Jurkat, Clone E6-1 (cell line): ENCODE results near the gene NLRP6.
"Not testable (repeated sequence)": the region's sequence is repeated elsewhere in the genome, so short reads cannot be mapped to it uniquely, and the experiment has no call there.

Source experiments
- DNase-seq: peaks from one replicate; pipeline ENCODE4 v3.0.0-alpha.2; 2011; ENCODE audit warnings: low read depth, low spot score
- H3K4me3 ChIP-seq: 2 replicates; pipeline ENCODE4 v1.5.1; 2011; ENCODE audit warnings: mild to moderate bottlenecking, low read length, control low read depth, moderate library complexity

NLRP6 gene

DNA sequence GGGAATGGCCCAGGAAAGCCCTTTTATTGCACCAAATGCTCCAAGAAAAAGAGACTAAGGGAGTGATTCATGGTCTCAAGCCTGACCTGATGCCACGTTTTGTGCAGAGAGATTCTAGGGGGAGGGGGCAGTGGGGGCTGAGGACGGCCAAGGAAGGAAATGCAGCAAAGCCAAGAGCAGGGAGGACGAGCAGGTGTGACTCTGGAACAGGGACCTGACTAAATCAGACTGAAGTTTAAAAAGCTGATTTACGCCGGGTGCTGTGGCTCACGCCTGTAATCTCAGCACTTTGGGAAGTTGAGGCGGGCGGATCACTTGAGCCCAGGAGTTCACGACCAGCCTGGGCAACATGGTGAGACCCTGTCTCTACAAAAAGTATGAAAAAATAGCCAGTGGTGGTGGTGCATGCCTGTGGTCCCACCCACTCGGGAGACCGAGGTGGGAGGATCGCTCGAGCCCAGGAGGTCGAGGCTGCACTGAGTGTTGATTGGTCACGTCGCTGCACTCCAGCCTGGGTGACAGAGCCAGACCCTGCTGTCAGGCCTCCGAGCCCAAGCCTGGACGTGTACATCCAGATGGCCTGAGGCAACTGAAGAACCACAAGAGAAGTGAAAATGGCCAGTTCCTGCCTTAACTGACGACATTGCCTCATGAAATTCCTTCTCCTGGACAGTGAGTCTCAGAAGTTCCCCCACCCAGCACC lies 53.3 kb downstream of the NLRP6 start:
- no peak for DNase-seq
- H3K4me3 ChIP-seq = peak overlapping the region; percentile 3; the same call in 1 of the 2 replicates

DNA sequence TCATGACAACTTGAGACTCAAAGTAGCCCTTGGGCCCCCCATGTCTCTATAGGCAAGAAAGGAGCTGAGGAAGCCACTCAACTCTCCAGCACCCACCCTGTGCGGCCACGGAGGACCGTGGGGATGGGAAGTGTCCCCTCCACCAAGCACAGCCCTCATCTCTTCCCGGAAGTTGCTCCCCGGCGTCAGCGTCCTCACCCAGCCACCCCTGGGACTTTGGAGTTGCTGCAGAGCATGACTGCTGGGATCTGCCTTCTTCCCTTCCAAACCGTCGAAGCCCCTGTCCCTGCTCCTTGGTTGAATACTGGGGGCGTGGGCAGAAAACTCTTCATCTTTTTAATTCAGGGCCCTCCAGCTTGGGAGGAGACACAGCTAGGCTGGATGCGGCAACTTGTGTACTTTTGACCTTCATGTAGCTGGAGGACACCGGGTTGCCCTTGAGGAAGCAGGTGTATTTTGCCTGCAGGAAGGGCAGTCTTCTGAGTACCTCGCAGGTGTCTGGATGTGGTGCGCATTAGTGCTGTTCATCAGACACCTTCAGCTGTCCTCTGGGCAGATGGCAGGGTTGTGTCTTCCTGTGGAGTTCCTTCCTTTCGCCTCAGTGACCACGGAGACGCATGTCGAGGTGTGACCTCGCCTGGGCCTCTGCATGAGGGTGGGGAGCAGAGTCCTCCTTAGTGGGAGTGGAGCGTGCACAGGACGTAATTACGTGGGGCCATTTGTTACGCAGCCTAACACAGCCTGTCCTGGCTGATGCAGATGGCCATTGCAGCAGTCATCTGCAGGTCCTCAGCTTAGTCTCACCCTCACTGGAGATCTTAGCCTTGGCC lies 54.7 kb downstream of the NLRP6 start:
- no peak for DNase-seq
- H3K4me3 ChIP-seq = no peak overlapping the region

DNA sequence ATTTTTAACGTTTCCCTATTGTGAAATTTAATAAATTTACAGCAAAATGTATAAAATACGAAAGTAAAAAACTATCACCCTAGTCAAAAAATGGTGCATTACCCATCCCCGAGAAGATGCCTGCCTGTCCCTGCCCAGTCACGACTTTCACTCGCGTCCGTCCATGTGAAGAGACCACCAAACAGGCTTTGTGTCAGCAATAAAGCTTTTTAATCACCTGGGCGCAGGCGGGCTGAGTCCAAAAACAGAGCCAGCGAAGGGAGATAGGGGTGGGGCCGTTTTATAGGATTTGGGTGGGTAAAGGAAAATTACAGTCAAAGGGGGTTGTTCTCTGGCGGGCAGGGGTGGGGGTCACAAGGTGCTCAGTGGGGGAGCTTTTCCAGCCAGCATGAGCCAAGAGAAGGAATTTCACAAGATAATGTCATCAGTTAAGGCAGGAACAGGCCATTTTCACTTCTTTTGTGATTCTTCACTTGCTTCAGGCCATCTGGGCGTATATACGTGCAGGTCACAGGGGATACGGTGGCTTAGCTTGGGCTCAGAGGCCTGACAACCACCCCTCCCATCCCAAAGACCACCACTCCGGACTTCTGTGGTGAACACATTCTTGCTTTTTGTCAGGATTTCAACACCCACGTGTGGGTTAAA lies 55.5 kb downstream of the NLRP6 start:
- not testable (repeated sequence) for H3K4me3 ChIP-seq, DNase-seq

DNA sequence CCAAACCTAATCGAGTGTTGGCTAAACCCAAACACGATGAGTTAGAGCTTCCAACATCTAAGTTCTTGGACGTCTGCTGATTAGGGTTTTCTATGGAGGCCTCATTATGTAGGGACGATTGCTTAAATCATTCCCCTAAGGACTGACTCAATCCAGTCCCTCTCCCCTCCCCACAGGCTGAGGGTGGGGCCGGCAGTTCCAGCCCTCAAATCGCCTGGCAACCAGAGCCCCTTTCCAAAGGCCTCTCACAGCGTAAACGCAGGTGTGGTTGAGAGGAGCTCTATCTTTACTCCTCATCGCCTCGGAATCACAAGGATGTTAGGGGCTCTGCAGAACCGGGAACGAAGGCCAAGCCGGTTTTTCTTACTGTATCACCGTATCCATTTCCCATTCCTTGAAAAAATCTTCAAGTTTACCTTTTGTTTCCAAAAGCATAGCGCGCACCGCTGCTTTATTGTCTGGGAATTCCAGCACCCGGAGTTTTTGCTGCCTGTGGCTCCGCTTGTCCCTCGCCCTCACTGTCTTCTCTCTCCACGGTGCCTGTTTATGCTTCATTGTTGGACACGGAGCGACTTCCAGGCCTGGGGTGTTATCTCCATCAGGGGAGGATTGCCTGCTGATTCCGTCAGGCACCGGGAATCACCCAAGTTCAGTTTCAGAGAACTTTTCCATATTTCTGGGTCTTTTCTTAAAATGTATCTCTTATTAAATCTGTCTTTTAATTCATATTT lies 56.2 kb downstream of the NLRP6 start:
- no peak for DNase-seq
- no peak overlapping the region for H3K4me3 ChIP-seq
